ENCODE data around the gene MAD1L1.
"Not testable (repeated sequence)": the region's sequence is repeated elsewhere in the genome, so short reads cannot be mapped to it uniquely, and the experiment has no call there.

Gene MAD1L1

DNA sequence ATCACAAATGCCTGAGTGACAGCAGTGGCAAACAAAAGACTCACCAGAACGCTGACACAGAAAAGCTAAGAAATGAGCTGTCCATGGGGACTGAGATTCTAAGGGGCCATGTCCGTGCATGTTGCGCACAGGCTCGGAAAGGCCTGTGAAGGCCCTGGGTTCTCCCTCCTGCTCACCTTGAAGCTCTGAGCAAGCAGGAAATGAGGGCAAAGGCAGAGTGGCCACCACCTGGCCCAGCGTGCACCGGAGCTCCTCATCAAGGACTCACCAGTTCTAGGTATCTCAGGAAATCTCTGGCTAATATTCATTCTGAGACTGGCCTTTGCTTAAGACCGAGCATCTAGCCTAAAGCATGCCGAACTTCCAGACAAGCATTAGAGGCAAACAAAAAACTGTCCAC, 52.7 kb downstream of the MAD1L1 start:
- DNase-seq (ENCODE audit: low read depth in 3 of 3, low spot score in 1 of 3): no peak

DNA sequence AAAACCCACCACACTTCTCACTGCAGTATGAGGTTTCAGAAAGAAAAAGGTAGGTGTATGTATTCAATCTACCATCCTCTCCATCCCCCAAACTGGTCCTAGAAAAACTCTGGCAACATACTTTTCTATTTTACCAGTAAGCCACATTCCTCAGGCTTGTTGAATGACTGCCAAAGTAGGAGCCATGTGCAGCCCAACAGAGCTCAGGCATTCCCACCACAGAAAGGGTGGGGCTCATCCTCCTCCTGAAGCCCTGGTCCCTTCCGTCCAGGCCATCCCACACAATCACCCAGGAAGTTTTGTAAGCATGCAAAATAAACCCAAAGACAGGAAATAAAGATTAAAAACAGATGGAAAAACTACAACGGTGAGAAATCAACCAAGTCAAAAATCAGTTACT, 57.2 kb downstream of the MAD1L1 start:
- no peak for DNase-seq (ENCODE audit: low read depth in 3 of 3, low spot score in 1 of 3)

DNA sequence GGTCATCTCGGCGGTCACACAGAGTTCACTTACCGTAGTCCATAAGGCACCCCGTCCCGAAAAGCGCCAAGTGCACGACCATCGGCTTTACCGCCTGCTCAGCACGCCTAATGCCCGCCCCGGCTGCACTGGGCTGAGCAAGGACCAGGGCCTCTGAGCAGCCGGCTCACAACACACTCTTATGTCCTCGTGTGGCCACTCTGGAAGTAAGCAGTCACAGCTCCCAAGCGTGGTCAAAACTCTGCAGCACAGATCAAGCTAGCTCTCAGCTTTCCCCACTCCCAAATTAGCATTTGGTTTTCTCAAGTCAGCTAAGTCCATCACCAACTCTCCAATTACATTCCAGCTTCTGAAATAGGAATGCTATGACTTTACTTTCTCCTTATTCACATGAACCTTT, 57.7 kb downstream of the MAD1L1 start:
- no peak for DNase-seq (ENCODE audit: low read depth in 3 of 3, low spot score in 1 of 3)

DNA sequence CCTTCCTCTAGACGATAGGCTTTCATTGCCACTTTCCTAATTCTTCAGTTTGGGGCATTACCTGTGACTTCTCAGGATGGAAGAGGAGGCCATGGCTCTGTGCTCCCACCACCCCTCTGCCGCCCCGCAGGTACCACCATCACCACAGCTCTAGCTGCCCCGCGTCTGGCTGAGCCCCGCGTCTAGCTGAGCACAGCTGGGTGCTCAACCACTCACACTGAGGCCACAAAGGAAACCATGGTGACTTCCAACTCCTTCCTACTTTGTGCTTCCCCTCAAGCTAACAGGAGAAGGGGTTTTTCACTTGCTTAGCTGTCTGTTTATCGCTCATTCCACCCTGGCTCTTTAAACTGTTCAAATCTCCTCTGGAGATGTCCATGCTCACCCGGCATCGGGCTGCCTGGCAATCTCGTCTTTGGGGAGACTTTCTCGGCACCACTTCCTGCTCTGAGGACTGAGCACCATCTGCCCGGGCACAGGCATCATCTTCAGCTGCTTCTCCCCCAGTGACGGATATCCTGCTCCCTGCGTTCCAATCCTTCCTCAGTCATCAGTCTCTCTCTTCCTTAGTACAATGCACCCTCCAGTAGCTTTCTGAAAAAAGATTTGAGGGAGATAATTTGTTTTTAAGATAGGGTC, 59.4 kb downstream of the MAD1L1 start:
- no peak for DNase-seq (ENCODE audit: low read depth in 3 of 3, low spot score in 1 of 3)

DNA sequence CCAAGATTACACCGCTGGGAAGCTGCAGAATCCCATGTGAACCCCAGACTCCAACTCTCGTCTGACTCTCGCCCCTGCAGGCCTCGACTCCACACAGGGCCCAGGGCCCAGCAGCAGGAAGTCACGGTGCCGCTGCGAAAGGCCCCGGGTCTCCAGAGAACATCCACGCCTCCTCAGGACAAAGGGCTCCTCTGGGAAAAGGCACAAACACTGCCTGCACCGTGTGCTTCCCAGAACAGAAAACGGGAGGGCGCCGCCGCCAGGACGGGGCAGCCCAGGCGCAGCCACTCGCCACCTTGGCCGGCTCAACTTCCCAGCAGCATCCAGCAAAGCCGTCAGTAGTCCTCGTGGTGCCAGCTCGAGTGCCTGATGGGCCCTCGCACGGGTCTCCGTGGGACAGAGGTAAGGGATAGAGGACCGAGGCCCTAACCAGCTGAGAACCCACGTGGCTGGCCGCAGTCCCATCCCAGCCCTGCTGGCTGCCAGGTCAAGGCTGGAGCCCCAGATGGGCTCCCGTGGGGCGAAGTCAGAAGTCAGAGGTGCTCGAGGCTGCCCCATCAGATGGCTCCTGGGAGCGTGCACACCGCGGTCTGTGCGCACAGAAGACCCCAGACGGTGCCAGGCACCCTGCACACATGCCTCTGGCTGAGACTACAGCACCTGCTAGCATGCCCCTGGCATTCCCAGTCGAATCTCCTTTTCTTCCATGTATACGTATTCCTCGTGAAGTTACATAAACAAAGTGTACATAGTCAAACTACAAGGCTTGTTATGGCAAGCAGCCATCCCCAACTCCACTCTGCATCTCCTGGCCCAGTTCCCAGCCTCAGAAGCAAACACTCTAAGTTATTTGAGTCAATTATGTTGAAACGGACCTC, 60.2 kb downstream of the MAD1L1 start:
- DNase-seq (ENCODE audit: low read depth in 3 of 3, low spot score in 1 of 3): no peak

DNA sequence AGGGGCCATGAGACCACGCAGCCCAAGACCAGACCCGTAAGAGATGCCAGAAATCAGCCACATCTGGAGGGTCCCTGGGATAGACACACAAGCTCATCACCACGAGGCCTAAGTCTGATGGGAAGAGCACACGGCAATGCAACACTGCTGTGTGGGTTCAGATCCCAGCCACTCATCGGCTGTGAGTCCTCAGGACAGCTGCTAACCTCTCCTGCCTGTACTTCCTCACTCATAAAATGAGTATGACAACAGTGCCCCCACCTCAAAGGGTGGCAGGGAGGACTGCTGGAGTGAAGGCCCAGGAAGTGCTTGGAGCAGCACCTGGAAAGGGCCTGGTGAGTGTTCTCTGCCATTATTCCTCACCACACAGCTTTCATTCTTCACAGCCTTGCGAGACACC, 60.9 kb downstream of the MAD1L1 start:
- DNase-seq (ENCODE audit: low read depth in 3 of 3, low spot score in 1 of 3): no peak

DNA sequence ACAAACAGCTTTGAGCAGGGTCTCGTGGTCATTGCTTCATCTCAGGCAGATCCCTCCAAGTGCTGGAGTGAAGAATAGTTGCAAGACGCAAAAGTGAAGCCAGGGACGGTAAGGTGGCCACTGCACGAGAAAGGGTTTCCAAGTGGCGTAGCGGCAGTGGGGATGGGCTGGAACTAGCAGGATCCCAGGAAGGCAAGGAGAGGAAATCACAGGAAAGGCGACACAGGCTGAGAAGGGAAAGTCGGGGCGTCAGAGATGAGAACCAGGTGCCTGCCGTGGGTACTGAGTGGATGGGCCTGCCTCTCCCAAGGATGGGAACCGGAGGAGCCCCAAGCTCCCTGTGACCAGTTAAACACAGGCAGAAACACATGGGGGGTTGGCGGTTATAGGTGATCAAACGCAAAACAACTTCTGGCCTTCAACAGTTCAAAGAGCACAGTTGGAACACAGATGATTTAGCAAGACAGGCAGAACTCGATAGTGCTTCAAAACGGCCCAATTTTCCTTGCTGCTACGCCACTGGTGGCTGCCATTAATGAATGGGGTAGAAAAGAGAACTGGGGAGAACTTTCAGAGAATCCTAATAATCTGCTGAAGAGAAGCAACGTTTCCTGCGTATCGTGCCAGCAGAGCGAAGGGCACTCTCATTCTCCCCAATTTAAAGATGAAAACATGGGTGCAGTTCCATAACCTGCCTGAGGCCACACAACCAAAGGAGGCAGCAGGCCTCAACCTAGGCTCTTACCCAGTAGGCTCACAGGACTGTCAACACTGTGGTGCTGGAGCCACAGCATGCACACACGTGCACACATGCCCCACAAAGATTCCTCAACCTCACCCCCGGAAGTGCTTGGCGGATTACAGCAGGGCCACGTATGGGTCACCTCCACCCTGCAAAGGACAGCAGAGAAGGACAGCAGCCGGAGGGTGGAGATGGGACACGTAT, 61.9 kb downstream of the MAD1L1 start:
- DNase-seq (ENCODE audit: low read depth in 3 of 3, low spot score in 1 of 3): no peak

DNA sequence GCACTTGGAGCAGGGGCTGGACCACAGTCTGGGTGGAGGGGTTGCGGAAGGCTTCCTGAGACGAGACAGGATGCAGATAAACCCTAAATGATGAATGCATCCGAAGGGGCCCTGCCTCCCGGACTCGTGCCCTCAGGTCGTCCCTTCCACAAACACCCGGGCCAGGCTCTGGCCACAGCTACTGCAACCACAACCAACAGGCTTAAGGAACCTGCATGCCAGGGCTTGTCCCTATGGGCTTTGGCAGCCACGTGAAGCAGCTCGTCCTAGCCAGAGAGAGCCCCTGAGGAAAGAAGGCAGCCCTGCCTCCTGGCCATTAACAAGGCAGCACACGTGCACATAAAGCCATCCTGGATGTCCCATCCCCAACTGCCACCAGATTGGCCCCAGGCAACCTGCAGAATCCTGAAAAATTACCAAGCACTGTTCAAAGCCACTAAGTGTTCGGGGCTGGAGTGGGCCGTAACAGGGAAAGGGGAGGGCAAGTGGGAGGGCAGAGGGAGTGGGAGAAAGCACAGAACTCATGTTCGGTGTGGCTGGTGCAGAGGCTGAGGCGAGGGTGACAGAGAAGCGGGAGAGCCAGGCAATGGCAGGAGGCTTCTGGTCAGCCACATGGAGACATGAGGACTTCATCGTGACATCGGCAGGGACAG, 62.7 kb downstream of the MAD1L1 start:
- DNase-seq (ENCODE audit: low read depth in 3 of 3, low spot score in 1 of 3): no peak

DNA sequence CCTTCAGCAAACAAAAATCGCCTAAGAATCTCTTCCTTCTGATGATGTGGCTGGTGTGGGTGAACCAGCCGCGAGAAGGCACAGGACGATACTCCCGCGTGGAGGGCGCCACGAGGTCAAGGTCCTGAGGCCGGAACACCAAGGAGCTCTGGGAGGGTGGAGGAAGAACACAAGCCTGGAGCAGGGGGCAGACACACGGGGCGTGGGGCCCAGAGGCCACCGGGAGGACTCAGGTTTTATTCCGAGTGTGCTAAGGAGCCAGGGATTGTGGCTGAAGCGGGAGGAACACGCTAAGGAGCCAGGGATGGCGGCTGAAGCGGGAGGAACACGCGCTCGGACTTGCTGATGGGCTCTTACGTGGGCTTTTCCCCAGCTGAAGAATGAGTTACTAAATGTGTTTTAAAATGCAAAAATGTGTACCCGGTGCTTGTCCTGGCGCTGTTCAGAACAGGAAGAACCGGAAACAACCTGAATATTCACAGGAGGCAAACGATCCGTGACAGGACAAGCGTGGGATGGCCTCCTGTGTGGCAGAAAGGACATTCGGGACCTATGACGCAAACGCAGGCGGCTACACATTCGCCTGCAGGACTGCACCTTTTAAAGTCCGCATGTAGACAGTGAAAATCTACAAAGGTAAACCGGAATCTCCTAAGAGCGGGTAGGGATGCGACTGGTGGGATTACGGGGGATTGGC, 64.0 kb downstream of the MAD1L1 start:
- no peak for DNase-seq (ENCODE audit: low read depth in 3 of 3, low spot score in 1 of 3)

DNA sequence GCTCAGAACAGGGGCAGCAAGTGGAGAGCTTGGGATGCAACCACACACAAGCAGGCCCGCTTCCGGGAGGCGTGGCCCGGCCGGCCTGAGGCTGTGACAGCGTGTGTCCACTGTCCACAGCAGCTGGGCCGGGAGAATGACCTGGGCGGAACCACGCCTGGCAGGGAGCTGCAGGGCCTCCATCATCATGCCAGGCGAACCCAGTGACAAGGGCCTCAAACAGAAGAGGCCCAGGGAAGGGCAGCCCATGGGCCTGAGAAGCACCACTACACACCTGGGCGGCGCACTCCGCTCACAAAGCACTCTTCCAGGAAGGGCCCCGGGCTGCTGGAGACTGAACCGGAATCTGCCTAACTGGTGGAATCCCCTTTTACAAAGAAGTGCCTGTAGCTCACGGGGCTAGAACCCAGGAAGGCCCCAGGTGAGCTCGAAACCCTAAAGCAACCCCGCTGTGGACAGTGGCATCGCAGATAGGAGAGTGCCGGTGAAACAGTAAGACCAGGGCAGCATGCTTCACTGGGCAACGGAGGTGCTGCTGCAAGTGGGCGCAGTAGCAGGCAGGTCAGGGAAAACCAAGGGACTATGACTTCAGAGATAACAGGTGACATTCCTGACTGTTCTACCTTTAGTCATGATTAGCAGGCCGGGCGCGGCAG, 66.0 kb downstream of the MAD1L1 start:
- no peak for DNase-seq (ENCODE audit: low read depth in 3 of 3, low spot score in 1 of 3)

DNA sequence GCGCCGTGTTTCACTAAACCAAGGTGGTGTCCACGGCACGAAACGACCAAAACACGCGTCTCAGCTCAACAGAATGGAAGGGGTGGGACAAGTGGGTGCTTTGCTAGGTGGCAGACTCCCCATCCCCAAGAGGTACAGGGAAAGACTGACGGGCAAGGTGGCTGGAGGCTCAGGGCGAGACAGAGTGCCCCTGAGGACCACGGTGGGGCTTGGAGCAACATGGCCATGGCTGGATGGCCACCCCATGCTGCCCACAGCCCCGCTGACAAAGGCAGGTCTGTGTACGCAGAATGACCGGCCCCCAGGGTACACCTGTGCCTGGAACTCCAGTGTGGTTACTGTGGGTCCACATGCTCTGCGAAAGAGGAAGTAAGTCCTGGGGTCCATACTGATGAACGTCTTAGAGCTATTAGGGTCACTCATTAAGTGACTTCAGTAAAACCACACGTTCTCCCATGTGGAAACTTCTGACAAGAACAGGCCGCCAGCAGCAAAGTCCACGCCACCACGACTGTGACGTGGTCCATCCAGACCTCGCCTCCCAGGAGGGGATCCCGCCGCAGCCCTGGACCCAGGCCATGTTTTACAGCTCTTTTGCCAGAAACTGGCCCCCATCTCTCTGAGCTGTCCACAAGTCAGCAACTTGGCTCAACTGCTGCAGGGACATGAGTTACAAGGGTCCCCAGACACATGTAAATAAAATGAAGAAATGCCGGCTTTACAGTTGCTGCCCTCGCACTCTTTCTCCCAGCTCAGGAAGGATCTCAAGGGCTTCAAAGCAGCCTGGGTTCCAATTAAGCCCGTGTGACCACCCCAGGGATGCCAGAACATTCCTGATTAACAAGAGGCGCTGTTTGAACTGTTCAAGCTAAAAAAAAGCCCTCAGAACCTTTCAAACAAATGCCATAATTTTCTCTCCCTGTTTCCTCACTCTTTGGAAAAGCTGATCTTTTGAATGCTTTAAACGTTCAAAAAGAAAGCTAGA, 66.8 kb downstream of the MAD1L1 start:
- no peak for DNase-seq (ENCODE audit: low read depth in 3 of 3, low spot score in 1 of 3)

DNA sequence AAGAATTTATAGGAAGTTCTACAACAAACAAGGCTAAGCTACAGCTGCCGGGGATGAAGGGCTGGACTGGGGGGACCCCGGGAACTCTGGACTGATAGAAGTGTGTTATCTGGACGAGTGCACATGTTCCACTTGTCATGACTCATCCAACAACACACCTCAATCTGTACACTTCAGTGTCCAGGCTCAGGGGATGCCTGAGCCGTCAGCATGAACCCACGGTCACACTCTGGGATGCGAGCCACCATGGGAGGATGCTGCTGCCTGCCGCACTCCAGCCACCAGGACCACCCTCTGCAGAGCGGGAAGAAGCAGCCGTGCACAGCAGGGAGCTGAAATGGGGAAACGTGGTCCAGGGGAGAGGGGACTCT, 67.5 kb downstream of the MAD1L1 start:
- no peak for DNase-seq (ENCODE audit: low read depth in 3 of 3, low spot score in 1 of 3)

DNA sequence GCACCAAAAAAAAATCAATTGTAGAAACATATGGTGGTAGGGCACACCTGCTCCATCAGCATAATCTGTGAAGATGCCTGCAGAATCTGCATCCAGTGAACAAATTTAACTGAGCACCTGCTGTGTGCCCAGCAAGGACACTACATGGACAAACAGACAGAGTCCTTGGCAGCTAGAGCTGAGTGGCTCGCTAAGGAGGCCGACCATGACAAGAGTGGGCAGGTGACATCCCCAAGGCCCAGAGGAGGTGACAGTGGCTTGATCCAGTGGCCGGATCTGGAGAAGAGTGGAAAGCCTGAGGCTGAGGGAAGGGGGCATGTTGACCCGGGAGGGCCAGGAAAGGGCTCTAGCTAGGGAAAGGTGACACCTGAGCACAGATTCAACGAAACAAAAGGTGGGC, 68.1 kb downstream of the MAD1L1 start:
- DNase-seq (ENCODE audit: low read depth in 3 of 3, low spot score in 1 of 3): no peak

DNA sequence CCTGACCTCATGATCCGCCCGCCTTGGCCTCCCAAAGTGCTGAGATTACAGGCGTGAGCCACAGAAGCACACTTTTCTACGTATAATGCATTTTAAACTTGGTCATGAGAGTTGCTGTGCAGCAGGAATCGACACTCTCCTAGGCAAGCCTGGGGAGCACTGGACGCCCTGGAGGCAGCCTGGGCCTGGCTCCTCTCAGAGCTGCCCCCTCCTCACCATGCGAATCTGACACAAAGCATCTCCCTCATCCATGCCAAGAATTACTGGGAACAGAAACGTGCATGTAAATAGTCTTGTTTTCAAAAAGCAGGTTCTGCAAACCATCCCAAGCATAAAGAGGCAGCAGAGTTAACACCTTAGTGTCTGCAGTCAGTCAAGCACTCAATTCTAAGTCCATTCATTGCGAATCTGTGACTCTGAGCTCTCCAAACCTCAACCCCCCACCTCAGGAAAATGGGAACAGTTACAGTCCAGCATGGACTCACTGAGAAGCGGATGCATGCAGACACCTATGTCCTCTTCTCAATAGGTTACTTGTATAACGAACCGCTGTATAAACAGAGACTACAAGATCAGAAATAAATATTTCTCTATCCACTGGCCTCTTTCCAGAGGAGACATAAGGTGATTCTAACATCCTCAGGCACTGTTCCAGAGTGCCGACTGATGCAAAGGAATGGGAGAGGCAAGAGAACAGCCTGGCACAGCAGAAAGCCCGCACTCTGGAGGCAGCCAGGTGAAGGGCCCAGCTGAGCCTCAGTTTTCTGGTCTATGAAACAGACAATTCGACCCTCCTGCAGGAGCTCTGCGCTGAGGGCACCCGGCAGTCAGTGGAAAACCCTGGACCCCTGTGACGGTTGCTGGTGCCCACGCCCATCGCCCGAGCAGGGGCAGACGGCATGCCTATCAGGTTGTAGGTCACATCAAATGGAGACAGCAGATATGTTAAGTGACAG, 68.9 kb downstream of the MAD1L1 start:
- DNase-seq (ENCODE audit: low read depth in 3 of 3, low spot score in 1 of 3): no peak

DNA sequence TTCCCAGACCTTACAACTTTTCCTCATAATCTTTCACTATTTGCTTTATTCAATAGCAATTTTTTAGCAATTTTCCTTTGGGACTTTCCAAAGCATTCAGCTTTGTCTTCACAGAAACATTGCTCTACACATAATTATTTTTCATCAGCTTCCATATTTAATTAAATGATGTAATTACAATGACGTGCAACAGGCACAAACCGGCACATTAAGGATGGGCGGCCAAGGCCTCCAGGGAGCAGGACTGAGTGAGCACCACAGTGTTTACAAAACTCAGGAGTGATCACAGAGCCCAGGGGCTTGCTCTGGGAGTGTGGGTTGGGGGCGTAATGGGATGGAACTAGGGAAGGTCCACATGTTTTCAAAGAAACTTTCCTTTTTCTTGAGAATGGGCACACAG, 69.8 kb downstream of the MAD1L1 start:
- DNase-seq (ENCODE audit: low read depth in 3 of 3, low spot score in 1 of 3): no peak

DNA sequence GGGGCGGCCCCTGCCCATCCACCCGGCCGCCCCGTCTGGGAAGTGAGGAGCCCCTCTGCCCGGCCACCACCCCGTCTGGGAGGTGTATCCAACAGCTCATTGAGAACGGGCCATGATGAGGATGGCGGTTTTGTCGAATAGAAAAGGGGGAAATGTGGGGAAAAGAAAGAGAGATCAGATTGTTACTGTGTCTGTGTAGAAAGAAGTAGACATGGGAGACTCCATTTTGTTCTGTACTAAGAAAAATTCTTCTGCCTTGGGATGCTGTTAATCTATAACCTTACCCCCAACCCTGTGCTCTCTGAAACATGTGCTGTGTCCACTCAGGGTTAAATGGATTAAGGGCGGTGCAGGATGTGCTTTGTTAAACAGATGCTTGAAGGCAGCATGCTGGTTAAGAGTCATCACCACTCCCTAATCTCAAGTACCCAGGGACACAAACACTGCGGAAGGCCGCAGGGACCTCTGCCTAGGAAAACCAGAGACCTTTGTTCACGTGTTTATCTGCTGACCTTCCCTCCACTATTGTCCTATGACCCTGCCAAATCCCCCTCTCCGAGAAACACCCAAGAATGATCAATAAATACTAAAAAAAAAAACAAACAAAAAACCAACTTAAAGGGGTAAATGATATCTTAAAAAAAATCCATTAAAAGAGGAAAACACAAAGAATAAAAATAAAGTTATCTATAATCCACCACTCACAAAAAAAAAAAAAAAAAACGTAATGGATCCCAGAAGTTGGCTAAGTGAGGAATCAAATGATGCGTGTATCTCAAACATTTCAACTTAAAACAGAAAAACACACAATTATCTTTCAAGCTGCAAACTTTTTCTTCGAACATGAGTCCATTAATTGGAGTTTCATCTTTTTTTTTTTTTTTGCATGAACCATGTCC, 70.5 kb downstream of the MAD1L1 start:
- not testable (repeated sequence) for DNase-seq (ENCODE audit: low read depth in 3 of 3, low spot score in 1 of 3)

DNA sequence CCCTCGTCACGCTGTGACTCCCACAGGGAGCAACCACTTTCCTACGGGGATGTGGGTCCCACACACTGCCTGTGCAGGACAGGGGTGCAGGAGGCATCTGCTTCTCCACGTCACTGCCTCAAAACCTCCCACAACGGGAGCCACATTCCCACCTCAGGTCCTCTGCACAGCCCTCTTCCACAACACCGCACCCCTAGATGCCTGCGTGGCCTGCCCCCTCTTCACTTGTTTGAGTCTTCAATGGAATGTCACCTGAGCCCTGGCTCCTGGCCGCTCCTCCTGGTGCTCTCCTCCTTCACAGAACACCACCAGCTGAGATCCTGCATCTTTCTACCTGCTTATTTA, 73.6 kb downstream of the MAD1L1 start:
- DNase-seq (ENCODE audit: low read depth in 3 of 3, low spot score in 1 of 3): no peak

All from stimulated activated CD4-positive, alpha-beta T cell treated with anti-CD3 and anti-CD28 coated beads, TNF-alpha, amount 100 ng/mL, for 1 hour (primary cell).